SW 1271 (cell line): ENCODE data around the gene CDC14A.
"Not testable (repeated sequence)": the region's sequence is repeated elsewhere in the genome, so short reads cannot be mapped to it uniquely, and the experiment has no call there.

Experiments used
- DNase-seq, 2 experiments: peaks; one replicate each; lab custom pipeline; 2025; lab: John Stamatoyannopoulos, UW

CDC14A gene

DNA sequence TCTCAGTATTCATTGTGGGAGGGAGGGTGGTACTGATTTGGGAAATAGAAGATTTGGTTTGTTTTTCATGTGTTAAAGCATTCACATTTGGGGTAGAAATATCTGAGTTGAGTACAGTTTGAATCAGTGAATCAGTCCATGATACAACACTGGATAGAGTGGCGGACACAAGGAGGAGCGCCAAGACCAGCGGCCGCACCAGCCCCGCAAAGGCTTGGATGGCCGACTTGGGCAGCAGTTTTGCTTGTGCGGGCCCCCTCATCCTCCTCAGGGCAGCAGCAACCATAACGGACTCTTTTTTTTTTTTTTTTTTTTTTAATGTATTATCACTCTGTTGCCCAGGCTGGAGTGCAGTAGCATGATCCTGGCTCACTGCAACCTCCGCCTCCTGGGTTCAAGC lies 20.0 kb upstream of the CDC14A start:
- no peak for DNase-seq

DNA sequence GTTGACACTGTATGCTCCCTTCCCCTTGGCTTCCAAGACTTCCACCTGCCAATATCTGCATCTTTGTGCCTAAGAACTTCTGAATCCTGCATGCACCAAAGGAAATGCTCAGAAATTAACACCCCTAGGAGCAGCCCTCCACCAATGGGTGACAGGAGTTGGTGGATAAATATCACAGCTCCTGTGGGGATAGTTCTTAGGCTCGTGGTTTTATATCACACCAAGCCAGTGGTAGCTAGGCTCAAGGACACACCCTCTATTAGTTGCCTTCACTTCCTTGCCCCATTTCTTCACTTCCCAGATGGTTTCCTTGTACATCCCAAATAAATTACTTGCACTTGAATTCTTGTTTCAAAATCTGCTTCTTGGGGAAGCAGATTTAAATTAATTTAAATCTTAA lies 16.9 kb upstream of the CDC14A start:
- DNase-seq, result no peak

DNA sequence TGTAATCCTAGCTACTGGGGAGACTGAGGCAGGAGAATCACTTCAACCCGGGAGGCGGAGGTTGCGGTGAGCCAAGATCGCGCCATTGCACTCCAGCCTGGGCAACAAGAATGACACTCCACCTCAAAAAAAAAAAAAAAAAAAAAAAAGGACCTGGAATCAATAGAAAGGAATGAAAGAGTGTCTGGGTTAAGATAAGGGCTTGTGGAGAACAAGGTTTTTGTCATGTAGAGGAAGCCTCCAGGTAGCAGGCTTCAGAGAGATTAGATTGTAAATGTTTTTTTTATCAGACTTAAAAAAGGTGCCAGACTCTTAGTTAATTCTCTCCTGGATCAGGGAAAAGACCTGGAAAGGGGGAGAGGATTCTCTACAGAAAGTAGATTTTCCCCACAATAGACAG lies 14.4 kb upstream of the CDC14A start:
- DNase-seq, result not testable (repeated sequence)

DNA sequence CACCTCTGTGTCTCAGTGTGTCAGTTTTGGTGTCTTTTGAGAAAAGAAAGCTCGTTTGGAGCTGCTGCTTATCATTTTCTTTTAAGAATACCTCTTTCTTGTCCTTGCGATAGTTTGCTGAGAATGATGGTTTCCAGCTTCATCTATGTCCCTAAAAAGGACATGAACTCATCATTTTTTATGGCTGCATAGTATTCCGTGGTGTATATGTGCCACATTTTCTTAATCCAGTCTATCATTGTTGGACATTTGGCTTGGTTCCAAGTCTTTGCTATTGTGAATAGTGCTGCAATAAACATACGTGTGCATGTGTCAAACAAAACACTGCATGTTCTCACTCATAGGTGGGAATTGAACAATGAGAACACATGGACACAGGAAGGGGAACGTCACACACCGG lies 12.6 kb upstream of the CDC14A start:
- DNase-seq, result not testable (repeated sequence)

DNA sequence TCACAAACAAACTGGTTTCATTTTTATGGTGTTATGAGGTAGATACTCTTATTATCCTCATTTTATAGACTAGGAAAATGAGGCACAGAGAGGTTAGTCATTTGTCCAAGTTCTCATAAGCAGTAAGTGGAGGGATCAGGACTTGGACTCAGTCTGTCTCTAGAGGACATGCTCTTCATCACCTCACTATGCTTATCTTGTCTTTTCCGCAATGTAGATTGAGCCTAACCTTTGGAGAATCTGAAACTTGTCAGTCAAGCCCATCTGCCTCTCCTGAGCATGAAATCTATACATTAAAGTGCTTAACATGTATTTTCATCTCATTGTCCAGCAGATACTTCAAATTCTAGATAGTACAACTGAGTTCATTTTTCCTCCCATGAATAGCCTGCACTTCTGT lies 11.8 kb upstream of the CDC14A start:
- DNase-seq, result no peak

DNA sequence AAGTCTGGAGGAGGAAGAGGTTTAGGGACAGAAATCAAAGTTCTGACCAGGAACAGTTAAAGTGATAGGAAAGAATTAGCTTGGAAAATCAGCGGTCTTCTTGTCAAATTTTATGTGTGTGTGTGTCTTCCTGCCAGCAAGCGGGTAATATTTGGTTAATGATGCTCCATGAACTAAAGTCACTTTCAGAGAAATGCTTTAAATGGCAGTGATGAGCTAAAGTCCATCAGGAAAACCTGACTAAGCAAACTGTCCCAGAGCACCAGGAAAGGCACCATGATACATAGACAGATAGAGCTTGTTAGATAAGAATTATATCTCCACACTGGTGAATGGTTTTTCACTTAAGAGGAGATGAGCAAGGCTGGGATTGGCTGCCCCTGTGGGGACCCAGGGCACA lies 10.0 kb upstream of the CDC14A start:
- no peak for DNase-seq

DNA sequence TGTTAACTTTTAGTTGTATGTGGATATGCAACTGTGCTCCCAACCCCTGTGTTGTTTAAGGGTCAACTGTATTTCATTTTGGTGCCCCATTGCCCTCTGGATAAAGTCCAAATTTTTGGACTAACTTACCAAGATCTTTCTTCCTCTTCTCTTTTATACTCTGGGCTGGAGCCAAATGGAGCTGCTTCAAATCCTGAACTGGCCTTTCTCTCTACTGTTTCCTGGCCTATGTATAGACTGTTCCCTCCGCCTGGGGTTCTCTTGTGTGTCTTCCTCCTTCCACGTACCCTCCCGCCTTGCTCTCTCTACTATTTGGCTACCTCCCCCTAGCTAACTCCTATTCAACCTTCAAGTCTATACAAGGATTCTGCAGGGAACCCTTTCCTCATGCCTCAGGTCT lies 8.4 kb upstream of the CDC14A start:
- no peak for DNase-seq

DNA sequence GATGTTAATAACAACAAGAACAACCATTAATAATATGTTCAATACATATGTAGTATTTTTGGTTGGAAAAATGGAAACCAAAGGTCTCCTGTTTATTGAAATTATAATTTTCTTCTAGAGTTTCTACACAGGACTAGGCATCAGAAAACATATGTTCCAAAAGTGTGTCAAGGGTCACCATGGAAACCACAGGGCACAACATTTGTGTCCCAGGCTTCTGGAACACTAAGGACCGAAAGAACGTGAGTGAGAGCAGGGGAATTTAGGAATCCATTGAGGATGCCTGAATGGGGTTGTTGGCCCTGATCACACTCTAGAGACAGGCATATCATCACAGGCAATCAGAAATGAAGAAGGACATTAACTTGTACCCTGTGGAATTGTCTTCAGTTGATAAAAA lies 7.5 kb upstream of the CDC14A start:
- DNase-seq, result no peak

DNA sequence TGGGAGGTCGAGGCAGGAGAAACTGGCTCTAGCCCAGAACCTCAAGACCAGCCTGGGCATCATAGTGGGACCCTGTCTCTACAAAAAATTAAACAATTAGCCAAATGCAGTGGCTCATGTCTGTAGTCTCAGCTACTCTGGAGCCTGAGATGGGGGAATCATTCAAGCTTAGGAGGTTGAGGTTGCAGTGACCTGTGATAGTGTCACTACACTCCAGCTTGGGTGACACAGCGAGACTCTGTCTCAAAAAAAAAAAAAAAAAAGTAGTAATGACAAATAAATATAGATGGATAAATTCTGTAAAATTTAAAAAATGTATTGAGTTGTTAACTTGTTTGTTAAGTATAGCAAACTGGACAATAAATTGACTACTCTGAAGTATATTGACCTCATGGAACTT lies 5.9 kb upstream of the CDC14A start:
- no peak for DNase-seq

DNA sequence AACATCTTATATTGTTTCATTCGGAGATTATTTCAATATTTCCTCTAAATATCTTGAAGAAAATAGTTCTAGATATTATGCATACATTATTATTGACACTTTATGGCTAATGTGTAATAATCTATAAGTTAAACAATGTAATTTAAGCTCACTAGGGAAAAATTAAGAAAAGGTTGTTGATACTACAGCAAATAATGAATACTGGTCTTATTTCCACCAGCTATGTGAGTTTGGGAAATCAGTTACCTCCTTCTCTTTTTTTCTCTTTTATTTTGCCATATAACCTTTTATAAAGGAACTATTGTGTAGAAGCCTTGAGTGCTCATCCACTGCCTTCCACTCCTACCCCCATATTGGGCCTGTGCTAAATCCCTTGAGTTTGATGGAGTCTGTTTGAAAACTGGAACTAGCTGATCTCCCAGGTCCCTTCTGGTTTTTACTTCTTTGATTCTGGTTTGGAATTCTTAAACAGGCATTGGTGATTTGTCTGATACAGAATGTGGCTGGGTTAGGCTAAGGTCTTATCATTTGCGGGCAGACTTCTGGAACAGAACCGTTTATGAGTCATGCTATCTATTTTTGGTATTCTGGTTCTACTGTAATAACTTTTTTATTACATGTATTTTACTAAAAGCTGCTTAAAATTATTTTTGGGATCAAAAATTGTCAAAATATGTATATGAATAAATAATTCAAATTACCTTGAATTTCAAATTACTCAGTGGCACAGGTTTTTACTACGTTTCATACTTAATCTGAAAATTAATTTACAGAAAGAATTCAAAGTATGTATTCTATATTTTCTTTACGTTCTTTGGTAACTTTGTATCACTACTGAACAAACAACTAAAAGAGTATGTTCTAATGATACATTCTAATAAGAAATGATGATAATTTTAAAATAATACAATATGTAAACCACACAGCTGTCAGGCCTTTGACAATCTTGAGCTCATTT lies 5.0 kb upstream of the CDC14A start:
- no peak for DNase-seq

DNA sequence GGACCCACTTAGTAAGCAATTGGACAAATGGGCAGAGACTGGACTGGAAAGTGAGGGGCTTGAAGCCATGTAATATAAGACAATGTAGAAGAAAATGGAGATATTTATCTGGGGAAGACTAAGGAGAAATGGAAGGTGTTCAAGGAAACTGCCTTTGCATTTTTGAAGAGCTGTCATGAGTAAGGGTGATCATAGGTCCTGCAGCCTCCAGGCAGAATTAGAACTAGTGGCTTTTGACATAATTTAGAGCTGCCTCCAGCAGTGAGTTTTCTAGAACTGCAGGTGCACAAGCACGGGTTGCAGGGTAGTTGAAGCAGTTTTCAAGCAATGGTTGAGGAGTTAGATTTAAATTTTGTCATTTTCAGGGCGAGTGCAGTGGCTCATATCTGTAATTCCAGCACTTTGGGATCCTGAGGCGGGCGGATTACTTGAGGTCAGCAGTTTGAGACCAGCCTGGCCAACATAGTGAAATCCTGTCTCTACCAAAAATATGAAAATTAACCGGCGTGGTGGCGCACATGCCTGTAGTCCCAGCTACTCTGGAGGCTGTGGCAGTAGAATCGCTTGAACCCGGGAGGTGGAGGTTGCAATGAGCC lies 3.7 kb upstream of the CDC14A start:
- no peak for DNase-seq

DNA sequence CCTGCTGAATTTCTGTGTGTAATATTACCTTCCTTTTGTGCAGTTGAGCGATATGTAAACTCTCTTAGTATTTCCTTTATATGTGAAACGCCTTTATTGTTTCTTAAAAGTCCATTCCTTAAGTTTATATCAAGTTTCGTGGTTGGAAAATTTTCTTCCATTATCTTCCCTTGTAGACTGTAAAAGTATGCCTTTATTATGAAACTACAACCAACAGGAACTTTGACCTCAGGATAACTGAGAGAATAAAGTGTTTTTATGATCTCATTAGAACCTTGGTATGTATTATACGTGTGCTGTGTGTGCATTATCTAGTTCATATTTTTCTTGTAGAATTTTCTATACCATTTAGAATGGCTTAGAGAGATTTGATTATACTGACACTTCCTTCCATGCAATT lies 3.1 kb upstream of the CDC14A start:
- DNase-seq, result no peak

DNA sequence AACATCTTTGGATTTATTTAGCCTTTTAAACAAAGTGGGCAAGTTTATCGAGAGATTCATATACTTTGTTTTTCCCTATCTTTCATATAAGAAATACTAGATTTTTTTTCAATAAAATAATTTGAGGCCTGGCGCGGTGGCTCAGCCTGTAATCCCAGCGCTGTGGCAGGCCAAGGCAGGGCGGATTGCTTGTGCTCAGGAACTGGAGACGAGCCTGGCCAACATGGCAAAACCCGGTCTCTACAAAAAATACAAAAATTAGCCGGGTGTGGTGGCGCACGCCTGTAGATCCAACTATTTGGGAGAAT lies 1.6 kb upstream of the CDC14A start:
- DNase-seq, result no peak

DNA sequence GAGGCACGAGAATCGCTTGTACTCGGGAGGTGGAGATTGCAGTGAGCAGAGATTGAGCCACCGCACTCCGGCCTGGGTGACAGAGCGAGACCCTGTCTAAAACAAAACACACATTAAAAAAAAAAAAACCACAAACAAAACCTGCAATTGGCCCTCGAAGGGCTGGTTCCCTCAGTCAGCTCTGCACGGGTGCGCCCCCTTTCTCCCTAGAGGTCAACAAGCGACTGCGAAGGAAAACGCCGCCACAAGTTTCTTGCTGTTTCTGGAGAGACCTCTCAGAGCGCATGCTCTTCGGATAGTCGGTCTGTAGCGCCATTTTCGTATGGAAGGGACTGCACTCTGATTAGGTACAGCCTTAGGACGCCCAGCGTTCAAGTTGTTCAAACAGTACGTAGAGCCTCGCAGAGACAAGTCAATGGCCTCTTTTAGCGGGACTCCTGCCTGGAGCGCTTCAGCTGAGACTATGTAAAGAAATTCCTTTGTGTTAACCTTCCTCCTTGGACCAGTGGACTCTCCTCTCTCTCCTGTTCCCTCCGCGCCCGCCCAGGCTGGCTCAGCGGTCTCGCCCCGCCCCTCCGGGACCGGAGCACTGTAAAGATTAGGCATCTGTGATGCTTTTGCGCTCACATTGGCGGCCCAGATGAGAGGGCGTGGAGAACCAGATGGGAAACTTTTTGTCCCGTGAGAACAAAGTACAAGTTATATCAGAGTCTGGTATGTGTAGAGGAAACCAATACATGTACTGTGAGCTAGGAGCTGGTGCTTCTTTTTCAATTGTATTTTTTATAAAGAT lies 1.0 kb upstream of the CDC14A start:
- peak; percentile 82 to 90 for DNase-seq

DNA sequence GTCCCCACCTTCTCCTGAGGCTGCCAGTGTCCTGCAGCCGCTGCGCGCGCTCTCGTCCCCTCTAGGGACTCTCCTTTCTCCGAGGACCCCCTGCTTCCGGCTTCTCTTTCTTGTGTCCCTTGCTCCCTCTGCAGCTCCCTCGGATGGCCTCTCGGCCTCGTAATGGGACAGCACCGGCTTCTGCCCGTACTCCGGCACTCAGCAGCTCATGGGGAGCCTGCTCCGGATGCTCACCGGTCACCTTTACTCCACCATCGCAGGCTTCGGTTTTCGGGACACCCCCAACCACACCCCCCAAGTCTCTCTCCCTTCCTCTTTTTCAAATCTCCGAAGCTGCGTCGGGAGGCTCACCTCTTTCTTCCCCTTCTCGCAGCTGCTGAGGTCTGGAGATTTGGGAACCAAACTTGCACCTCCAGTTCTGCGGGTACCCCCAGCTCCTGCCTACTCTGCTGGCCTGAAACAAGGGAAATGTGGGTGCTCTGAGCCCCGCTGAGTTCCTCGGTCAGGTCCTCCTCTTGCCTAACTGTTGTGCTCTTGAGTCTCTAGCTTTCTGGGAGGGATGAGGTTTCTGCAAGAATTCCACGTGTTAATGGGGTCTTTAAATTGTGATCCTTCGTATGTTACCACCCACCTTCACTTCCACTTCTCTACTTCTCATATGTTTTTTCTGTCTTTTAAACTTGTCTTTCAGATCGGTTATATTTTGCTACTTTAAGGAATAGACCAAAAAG lies 930 bp downstream of the CDC14A start:
- peak in 1 of 2 experiments; percentile 16 for DNase-seq

DNA sequence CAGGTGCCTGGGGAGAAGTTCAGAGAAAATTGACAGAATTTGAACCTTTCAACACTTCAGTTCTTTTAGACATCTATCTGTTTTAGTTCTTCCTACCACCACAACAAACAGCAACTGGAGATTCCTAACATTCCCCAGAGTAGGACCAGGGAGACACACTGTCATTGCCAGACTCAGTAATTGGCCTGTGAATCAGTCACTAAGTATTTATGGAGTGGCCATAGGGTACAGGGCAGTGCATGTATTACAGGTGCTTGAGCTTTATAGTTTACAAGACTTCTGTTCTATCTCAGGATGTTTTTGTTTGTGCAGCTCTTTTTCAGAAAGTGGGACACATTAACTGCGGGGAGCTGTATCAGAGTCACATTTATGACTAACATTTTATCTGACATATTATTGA lies 1.7 kb downstream of the CDC14A start:
- DNase-seq, result peak; percentile 5 to 74

DNA sequence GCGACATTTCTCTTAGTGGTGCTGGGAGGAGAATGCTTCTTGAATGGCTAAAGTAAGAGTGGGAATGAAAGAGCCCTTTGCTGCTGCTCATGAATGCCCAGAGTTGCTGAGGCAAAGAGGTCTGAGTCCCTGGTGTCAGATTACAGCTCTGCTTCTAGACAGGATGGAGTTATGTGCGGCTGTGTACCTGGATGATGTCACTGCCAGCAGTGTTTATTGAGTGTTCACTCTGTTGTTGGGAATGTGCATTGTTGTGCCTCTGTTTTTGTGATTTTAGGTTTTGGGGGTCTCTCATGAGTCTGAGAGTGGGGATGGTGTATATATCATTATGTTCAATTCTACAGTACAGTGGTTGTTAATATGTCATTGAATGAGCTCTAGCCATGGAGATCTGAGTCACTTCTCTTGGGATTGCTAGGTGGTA lies 2.7 kb downstream of the CDC14A start:
- peak in 1 of 2 experiments; percentile 2 for DNase-seq

DNA sequence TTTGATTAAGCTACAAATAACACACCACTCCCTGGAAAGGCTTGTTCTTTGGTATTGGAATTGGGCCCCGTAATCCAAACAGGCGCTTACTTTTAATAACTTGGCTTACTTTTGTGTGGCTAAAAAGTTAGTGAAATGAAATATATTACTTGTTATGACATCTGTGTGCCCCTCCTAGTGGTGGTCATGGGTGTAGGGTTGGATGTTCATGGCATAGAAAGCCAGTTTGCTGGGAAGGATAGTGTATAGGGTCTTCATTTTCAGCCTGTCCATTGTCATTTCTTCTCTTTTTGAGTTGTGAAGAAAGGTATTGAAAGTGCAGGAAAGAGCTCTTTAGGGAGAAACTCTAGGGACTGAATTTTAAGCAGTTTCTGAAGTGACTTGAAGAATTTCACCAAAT lies 5.9 kb downstream of the CDC14A start:
- DNase-seq, result no peak

DNA sequence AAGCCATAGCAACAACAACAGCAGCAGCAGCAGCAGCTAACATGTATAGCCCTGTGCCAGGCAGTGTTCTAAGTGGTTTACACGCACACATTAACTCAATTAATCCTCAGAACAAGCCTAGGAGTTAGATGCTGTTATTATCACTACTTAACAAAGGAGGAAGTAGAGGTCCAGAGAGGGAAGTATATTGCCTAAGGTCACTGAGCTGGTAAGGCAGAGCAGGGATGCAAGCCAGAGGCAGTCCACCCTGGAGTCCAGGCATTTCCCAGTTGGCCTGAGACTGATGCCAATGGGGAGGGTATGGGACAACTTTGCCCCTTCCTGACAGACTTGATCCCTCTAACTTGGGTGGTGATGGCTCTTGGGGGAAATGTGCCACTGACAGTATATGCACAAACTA lies 6.8 kb downstream of the CDC14A start:
- DNase-seq, result no peak

DNA sequence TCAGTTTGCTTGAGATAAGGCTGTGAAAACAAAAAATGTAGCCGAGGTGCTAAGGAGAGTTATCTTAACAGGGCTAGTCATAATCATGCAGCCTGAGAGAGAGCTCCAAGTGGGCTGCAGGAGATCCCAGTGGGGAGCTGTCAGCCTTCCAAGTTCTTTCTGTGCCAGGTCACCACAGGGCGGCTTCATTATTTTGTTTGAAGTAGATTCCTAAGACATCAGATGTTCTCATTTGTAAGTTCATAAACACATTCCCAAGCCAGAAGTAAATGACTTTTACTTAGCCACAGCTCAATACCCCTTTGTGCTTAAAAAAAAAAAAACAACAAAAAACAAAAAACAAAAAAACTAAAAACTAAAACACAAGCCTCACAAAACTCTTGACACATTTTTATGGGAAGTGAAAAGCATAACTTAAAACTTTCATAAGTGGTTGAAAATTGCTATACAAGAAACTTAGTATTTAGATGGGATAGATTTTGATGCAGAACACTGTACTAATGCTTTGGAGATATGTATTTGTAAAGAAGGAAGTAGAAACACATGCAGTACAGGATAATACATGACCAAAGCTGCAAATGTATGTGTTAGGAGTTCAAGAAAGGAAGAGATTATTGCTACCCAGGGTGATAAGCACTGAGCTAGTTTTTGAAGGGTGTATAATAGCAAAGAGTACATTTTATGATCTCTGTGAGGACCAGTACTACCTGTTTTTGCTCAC lies 8.6 kb downstream of the CDC14A start:
- DNase-seq, result peak in 1 of 2 experiments; percentile 1

DNA sequence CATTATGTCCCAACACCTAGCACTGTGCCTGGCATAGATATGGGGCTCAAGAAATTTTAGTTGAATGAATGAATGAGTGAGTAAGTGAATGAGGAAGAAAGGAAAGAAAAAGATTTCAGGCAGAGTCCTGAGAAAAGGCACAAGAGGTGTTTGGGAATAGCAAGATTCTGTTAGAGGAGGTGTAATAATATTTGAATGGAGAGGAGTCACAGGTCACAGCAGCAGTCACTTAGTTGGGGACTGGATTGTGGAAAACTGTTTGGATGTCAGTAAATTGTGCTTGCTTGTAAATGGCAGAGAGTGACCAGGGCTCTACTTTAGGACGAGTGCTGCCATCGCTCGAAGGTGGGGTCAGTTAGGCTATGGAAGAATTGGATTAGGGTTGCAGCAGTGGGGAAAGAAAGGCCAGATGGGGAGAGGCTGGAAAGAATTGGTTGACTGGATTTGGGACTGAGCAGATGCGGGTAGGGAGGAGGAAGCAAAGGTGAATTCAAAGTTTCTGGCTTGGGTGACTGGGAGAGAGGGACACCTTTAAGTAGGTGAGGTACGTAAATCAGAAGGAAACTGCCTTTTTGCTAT lies 9.3 kb downstream of the CDC14A start:
- DNase-seq, result no peak
